ENCODE results near the gene MMRN1.

The MMRN1 gene

GRCh38 chr4:89998469-89999011 lies 103.9 kb downstream of the MMRN1 start:
- no peak for DNase-seq (ENCODE audit: low read depth)

GRCh38 chr4:90001023-90001422 lies 106.4 kb downstream of the MMRN1 start:
- no peak for DNase-seq (ENCODE audit: low read depth)

GRCh38 chr4:90002441-90003062 lies 107.9 kb downstream of the MMRN1 start:
- DNase-seq (ENCODE audit: low read depth), result no peak

Data from activated T-helper 1 cell treated with Interleukin-2 at 50 U/mL for 16 hours (primary cell).